Activated T-cell treated with anti-CD3 and anti-CD28 coated beads, Interleukin-2, amount 50 U/mL, for 48 hours (primary cell): ENCODE results near the gene DYNC1I1.

Experiments
- DNase-seq, 2 experiments: peaks; one replicate each; pipeline ENCODE4 v3.0.0-alpha.2; 2020

DYNC1I1 gene

GRCh38 chr7:96090756-96091155, 318.4 kb downstream of the DYNC1I1 start:
- DNase-seq = no peak

GRCh38 chr7:96093435-96093834, 321.1 kb downstream of the DYNC1I1 start:
- DNase-seq = no peak

GRCh38 chr7:96097835-96098234, 325.5 kb downstream of the DYNC1I1 start:
- no peak for DNase-seq

GRCh38 chr7:96100737-96101136, 328.4 kb downstream of the DYNC1I1 start:
- DNase-seq = no peak

GRCh38 chr7:96102096-96102811, 329.9 kb downstream of the DYNC1I1 start:
- no peak for DNase-seq

- DNase-seq = no peak
These were observed 332.6 kb downstream of the DYNC1I1 start for GRCh38 chr7:96104984-96105383.

- DNase-seq = no peak
These were observed 339.1 kb downstream of the DYNC1I1 start for GRCh38 chr7:96111405-96111804.

GRCh38 chr7:96114190-96114589, 341.8 kb downstream of the DYNC1I1 start:
- DNase-seq = no peak

GRCh38 chr7:96116173-96116572, 343.8 kb downstream of the DYNC1I1 start:
- DNase-seq = no peak

- DNase-seq = no peak
These were observed 346.2 kb downstream of the DYNC1I1 start for GRCh38 chr7:96118449-96119001.

- DNase-seq = no peak
These were observed 348.3 kb downstream of the DYNC1I1 start for GRCh38 chr7:96120445-96121225.

- no peak for DNase-seq
These were observed 349.4 kb downstream of the DYNC1I1 start for GRCh38 chr7:96121752-96122151.

- DNase-seq = no peak
These were observed 350.4 kb downstream of the DYNC1I1 start for GRCh38 chr7:96122746-96123145.

GRCh38 chr7:96126382-96126781, 354.0 kb downstream of the DYNC1I1 start:
- no peak for DNase-seq

- no peak for DNase-seq
These were observed 355.4 kb downstream of the DYNC1I1 start for GRCh38 chr7:96127746-96128145.

- no peak for DNase-seq
These were observed 359.2 kb downstream of the DYNC1I1 start for GRCh38 chr7:96131525-96131924.

- DNase-seq = no peak
These were observed 362.9 kb downstream of the DYNC1I1 start for GRCh38 chr7:96135241-96135640.

- DNase-seq = no peak
These were observed 364.4 kb downstream of the DYNC1I1 start for GRCh38 chr7:96136600-96137239.

GRCh38 chr7:96143495-96144259, 371.3 kb downstream of the DYNC1I1 start:
- DNase-seq = no peak

GRCh38 chr7:96144260-96144526, 371.8 kb downstream of the DYNC1I1 start:
- DNase-seq = no peak
